ENCODE data around the gene DENND2C.
A peak's percentile ranks its signal among the peaks of the same experiment; 100 is the strongest.

DENND2C gene

GRCh38 chr1:114716304-114717170 lies 46.7 kb upstream of the DENND2C start, which contains the start of gene NRAS:
TSS of gene NRAS (minus strand) at chr1:114716771. CDS start at chr1:114716160, 611 bp downstream.
- Histone ChIP-seq H3K79me2 (ENCODE audit: insufficient read depth, low read length) (peaks cover 39% of the 10 kb centered on the region), H3K27me3 (ENCODE audit: insufficient read depth, low read length, poor library complexity) (no peaks in the 10 kb centered on the region), H4K20me1 (ENCODE audit: insufficient read depth, low read length) (peaks cover 2% of the 10 kb centered on the region; the same call in 1 of the 2 replicates), H2AFZ (ENCODE audit: low read depth, low read length) (peak within 1 kb of the TSS; percentile 99), H3K27ac (ENCODE audit: low read length) (peak within 1 kb of the TSS; percentile 95), H3K9ac (ENCODE audit: low read depth, low read length) (peak within 1 kb of the TSS; percentile 92), H3K36me3 (ENCODE audit: insufficient read depth, low read length) (peaks cover 91% of the 10 kb centered on the region), H3K9me3 (ENCODE audit: insufficient read depth, low read length, severe bottlenecking) (no peaks in the 10 kb centered on the region), H3K4me1 (ENCODE audit: insufficient read depth, low read length) (peaks cover 24% of the 10 kb centered on the region), H3K4me2 (ENCODE audit: insufficient read depth, low read length) (peak within 1 kb of the TSS; percentile 89), H3K4me3 (ENCODE audit: low read depth in 1 of 2, low read length in 2 of 2) (peak within 1 kb of the TSS; percentile 95)
- TF ChIP-seq EZH2 (IDR thresholded peaks at IDR 0.05; ENCODE audit: borderline replicate concordance, low read depth, low read length, severe bottlenecking) (no peak), CTCF (IDR thresholded peaks at IDR 0.05; ENCODE audit: borderline replicate concordance, extremely low read depth, low read length, poor library complexity, severe bottlenecking) (no peak)
- peak; percentile 96 for DNase-seq
- peak; percentile 95 for ATAC-seq (ENCODE audit: insufficient read depth, low read depth)

- Histone ChIP-seq H3K79me2 (ENCODE audit: insufficient read depth, low read length) (peaks cover 40% of the 10 kb centered on the region), H3K4me3 (ENCODE audit: low read depth in 1 of 2, low read length in 2 of 2) (peak overlapping the region; percentile 95), H4K20me1 (ENCODE audit: insufficient read depth, low read length) (no peaks in the 10 kb centered on the region; the same call in 1 of the 2 replicates), H3K4me1 (ENCODE audit: insufficient read depth, low read length) (peaks cover 24% of the 10 kb centered on the region), H3K27me3 (ENCODE audit: insufficient read depth, low read length, poor library complexity) (no peaks in the 10 kb centered on the region), H2AFZ (ENCODE audit: low read depth, low read length) (peak overlapping the region; percentile 99), H3K4me2 (ENCODE audit: insufficient read depth, low read length) (peak overlapping the region; percentile 89), H3K9me3 (ENCODE audit: insufficient read depth, low read length, severe bottlenecking) (no peaks in the 10 kb centered on the region), H3K9ac (ENCODE audit: low read depth, low read length) (peak overlapping the region; percentile 92), H3K36me3 (ENCODE audit: insufficient read depth, low read length) (peaks cover 89% of the 10 kb centered on the region), H3K27ac (ENCODE audit: low read length) (peak overlapping the region; percentile 95)
- DNase-seq (no peak), ATAC-seq (ENCODE audit: insufficient read depth, low read depth) (no peak)
- TF ChIP-seq EZH2 (IDR thresholded peaks at IDR 0.05; ENCODE audit: borderline replicate concordance, low read depth, low read length, severe bottlenecking) (no peak), CTCF (IDR thresholded peaks at IDR 0.05; ENCODE audit: borderline replicate concordance, extremely low read depth, low read length, poor library complexity, severe bottlenecking) (no peak)
Observed at GRCh38 chr1:114715952-114716303, 46.1 kb upstream of the DENND2C start.

- H4K20me1 ChIP-seq (ENCODE audit: insufficient read depth, low read length), result no peaks in the 10 kb centered on the region; the same call in 1 of the 2 replicates
- DNase-seq, result no peak
- H3K4me3 ChIP-seq (ENCODE audit: low read depth in 1 of 2, low read length in 2 of 2), result no peak overlapping the region
- TF ChIP-seq CTCF (IDR thresholded peaks at IDR 0.05; ENCODE audit: borderline replicate concordance, extremely low read depth, low read length, poor library complexity, severe bottlenecking) (no peak), EZH2 (IDR thresholded peaks at IDR 0.05; ENCODE audit: borderline replicate concordance, low read depth, low read length, severe bottlenecking) (no peak)
- H3K4me1 ChIP-seq (ENCODE audit: insufficient read depth, low read length), result peaks cover 24% of the 10 kb centered on the region
- no peaks in the 10 kb centered on the region for H3K27me3 ChIP-seq (ENCODE audit: insufficient read depth, low read length, poor library complexity)
- H3K36me3 ChIP-seq (ENCODE audit: insufficient read depth, low read length), result peaks cover 84% of the 10 kb centered on the region
- H2AFZ ChIP-seq (ENCODE audit: low read depth, low read length), result no peak overlapping the region
- ATAC-seq (ENCODE audit: insufficient read depth, low read depth), result no peak
- no peaks in the 10 kb centered on the region for H3K9me3 ChIP-seq (ENCODE audit: insufficient read depth, low read length, severe bottlenecking)
- peaks cover 40% of the 10 kb centered on the region for H3K79me2 ChIP-seq (ENCODE audit: insufficient read depth, low read length)
- H3K27ac ChIP-seq (ENCODE audit: low read length), result no peak overlapping the region
- no peak overlapping the region for H3K9ac ChIP-seq (ENCODE audit: low read depth, low read length)
- no peak overlapping the region for H3K4me2 ChIP-seq (ENCODE audit: insufficient read depth, low read length)
Observed at GRCh38 chr1:114712977-114713376, 43.1 kb upstream of the DENND2C start.

All from DND-41 (cell line).